HCT116 (cell line): Measurements from ENCODE around the gene CYP3A4. TPM values are rescaled to one million over a fixed set of nuclear protein-coding genes. Genes with fewer than 3 reads are reported as not detected.
"Not testable (repeated sequence)": the region's sequence is repeated elsewhere in the genome, so short reads cannot be mapped to it uniquely, and the experiment has no call there.

Experiments used
- ATAC-seq: fragments of 200-7000 bp; cut with Tn5 transposase; 2 replicates; pipeline ENCODE4 v1.9.1; 2020; ENCODE audit warnings: mild to moderate bottlenecking, moderate library complexity
- BruUV-seq: library from RNA; stranded (reverse); fragments of 400-500 nt; replicated peaks from 2 replicates; lab custom pipeline; 2021; lab: Mats Ljungman, UMichigan
- CTCF ChIA-PET: fragments of 300-600 bp; sonication (Branson Sonifier 250); formaldehyde crosslinking; loops from one replicate; lab custom pipeline; 2021; ENCODE audit warnings: antibody characterized with exemption; lab: Charles Lee
- POLR2A ChIA-PET: fragments of 300-600, 350-600 bp; sonication (Branson Sonifier 250); formaldehyde crosslinking; loops from one replicate; lab custom pipeline; 2021; ENCODE audit warnings: antibody characterized with exemption; lab: Charles Lee
- RAD21 ChIA-PET, 2 experiments: fragments of 300-600 bp; sonication (Branson Sonifier 250); formaldehyde crosslinking; loops; one replicate each; lab custom pipeline; 2023; ENCODE audit warnings: low total read pairs in 2 of 2; ENCODE audit not compliant: uncharacterized antibody in 2 of 2, unreplicated experiment in 2 of 2, low non-redundant PET in 1 of 2; lab: Charles Lee
- DNase-seq: peaks from one replicate; pipeline ENCODE4 v3.0.0-alpha.2; 2010; ENCODE audit warnings: low read depth, low spot score
- H2AFZ ChIP-seq: fragments of 200-600 bp; shearing (Covaris generic), sonication (generic); 2 replicates; pipeline ENCODE4 v1.6.1; 2017; ENCODE audit warnings: low read depth, mixed run types, mixed read lengths, antibody characterized with exemption, low read length; ENCODE audit not compliant: poor library complexity, severe bottlenecking
- H3K27ac ChIP-seq: 2 replicates; pipeline ENCODE4 v1.5.1; 2012; ENCODE audit warnings: low read depth, low read length
- H3K27me3 ChIP-seq: fragments of 200-600 bp; sonication (generic); 2 replicates; pipeline ENCODE4 v1.6.1; 2016; ENCODE audit warnings: mixed run types, low read length, mixed read lengths; ENCODE audit not compliant: insufficient read depth
- H3K36me3 ChIP-seq, 2 experiments: fragments of 200-500 bp in 1 of 2; fragments of 200-600 bp in 1 of 2; sonication (Bioruptor generic) in 1 of 2; sonication (generic) in 1 of 2; 2 replicates each; pipeline versions ENCODE4 v1.5.1 to v1.6.1; 2014 to 2016; ENCODE audit warnings: low read length in 2 of 2, inconsistent platforms in 1 of 2, mixed read lengths in 1 of 2, mixed run types in 1 of 2; ENCODE audit not compliant: insufficient read depth in 2 of 2, control insufficient read depth in 1 of 2
- H3K4me1 ChIP-seq, 2 experiments: fragments of 200-600 bp in 1 of 2; sonication (generic) in 1 of 2; 2 replicates each; pipeline versions ENCODE4 v1.5.1 to v1.6.1; 2012 to 2017; ENCODE audit warnings: low read length in 2 of 2, inconsistent platforms in 1 of 2, mild to moderate bottlenecking in 1 of 2, mixed read lengths in 1 of 2, mixed run types in 1 of 2, moderate library complexity in 1 of 2; ENCODE audit not compliant: insufficient read depth in 2 of 2, control insufficient read depth in 1 of 2
- H3K4me2 ChIP-seq: fragments of 200-600 bp; sonication (generic); 2 replicates; pipeline ENCODE4 v1.6.1; 2017; ENCODE audit warnings: mixed run types, low read length, mixed read lengths
- H3K4me3 ChIP-seq, 2 experiments: fragments of 200-600 bp in 1 of 2; sonication (generic) in 1 of 2; replicated peaks in 1 of 2; 2 replicates each; pipeline ENCODE4 v1.5.1; 2011 to 2016; ENCODE audit warnings: low read length in 2 of 2, control low read depth in 1 of 2, low read depth in 1 of 2, mild to moderate bottlenecking in 1 of 2, mixed read lengths in 1 of 2, mixed run types in 1 of 2
- H3K79me2 ChIP-seq: fragments of 200-600 bp; sonication (generic); 2 replicates; pipeline ENCODE4 v1.6.1; 2017; ENCODE audit warnings: mild to moderate bottlenecking, mixed run types, low read length, moderate library complexity, mixed read lengths; ENCODE audit not compliant: insufficient read depth
- H3K9ac ChIP-seq: fragments of 200-600 bp; sonication (generic); 2 replicates; pipeline ENCODE4 v1.6.1; 2016; ENCODE audit warnings: low read length, mixed read lengths
- H3K9me2 ChIP-seq: fragments of 200-600 bp; sonication (generic), shearing (Covaris generic); 2 replicates; pipeline ENCODE4 v1.6.1; 2017; ENCODE audit warnings: mixed run types, mild to moderate bottlenecking, moderate library complexity; ENCODE audit not compliant: insufficient read depth
- H3K9me3 ChIP-seq, 2 experiments: fragments of 200-500 bp in 1 of 2; fragments of 200-600 bp in 1 of 2; sonication (Bioruptor generic) in 1 of 2; sonication (generic) in 1 of 2; 2 replicates each; pipeline ENCODE4 v1.6.1; 2014 to 2017; ENCODE audit warnings: low read length in 2 of 2, mixed read lengths in 2 of 2, inconsistent platforms in 1 of 2, low read depth in 1 of 2, mild to moderate bottlenecking in 1 of 2, mixed run types in 1 of 2, moderate library complexity in 1 of 2; ENCODE audit not compliant: control insufficient read depth in 1 of 2, insufficient read depth in 1 of 2
- H4K20me1 ChIP-seq: fragments of 200-600 bp; sonication (generic), shearing (Covaris generic); 2 replicates; pipeline ENCODE4 v1.6.1; 2017; ENCODE audit warnings: mixed run types, mild to moderate bottlenecking, moderate library complexity; ENCODE audit not compliant: insufficient read depth
- EGR1 ChIP-seq: IDR thresholded peaks from 2 replicates; pipeline ENCODE4 v1.6.1; 2012; ENCODE audit warnings: low read depth
- EZH2 ChIP-seq: fragments of 200-600 bp; sonication (generic); IDR thresholded peaks from 2 replicates; pipeline ENCODE4 v1.6.1; 2017; ENCODE audit warnings: antibody characterized with exemption, mixed run types
- JUND ChIP-seq: IDR thresholded peaks from 2 replicates; pipeline ENCODE4 v1.6.1; 2012
- POLR2A ChIP-seq: IDR thresholded peaks from 2 replicates; pipeline ENCODE4 v1.7.0; 2011; ENCODE audit warnings: borderline replicate concordance; ENCODE audit not compliant: insufficient read depth, insufficient read length; ENCODE audit errors: extremely low read depth
- POLR2AphosphoS5 ChIP-seq: IDR thresholded peaks from 2 replicates; pipeline ENCODE4 v1.6.1; 2011; ENCODE audit warnings: mild to moderate bottlenecking, low read depth, low read length, moderate library complexity
- RAD21 ChIP-seq: IDR thresholded peaks from 2 replicates; pipeline ENCODE4 v1.6.1; 2012; ENCODE audit warnings: low read depth, mild to moderate bottlenecking
- SIN3A ChIP-seq: IDR thresholded peaks from 2 replicates; pipeline ENCODE4 v1.6.1; 2012; ENCODE audit warnings: low read depth
- SRF ChIP-seq: IDR thresholded peaks from 2 replicates; pipeline ENCODE4 v1.6.1; 2012; ENCODE audit warnings: low read depth
- TCF7L2 ChIP-seq: IDR thresholded peaks from 2 replicates; pipeline ENCODE4 v1.7.0; 2011; ENCODE audit warnings: borderline replicate concordance, inconsistent platforms; ENCODE audit not compliant: insufficient read depth, insufficient read length; ENCODE audit errors: extremely low read depth
- YY1 ChIP-seq: IDR thresholded peaks from 2 replicates; pipeline ENCODE4 v1.6.1; 2011; ENCODE audit warnings: low read length, low read depth, moderate library complexity, mild to moderate bottlenecking; ENCODE audit not compliant: insufficient replicate concordance; ENCODE audit errors: extremely low read depth
- ZNF274 ChIP-seq: fragments of 200-500 bp; sonication (Bioruptor generic); IDR thresholded peaks from 2 replicates; pipeline ENCODE4 v1.6.1; 2014; ENCODE audit warnings: mild to moderate bottlenecking, low read depth, low read length, inconsistent platforms
- intact Hi-C: fragments of 100-400 bp; cut with micrococcal nuclease; formaldehyde crosslinking; loops from 2 replicates; pipeline ENCODE4 v1.10.0; 2022
- total RNA-seq: library from RNA; stranded (reverse); gene quantifications from one replicate; pipeline ENCODE4 v1.2.1, GENCODE V29; 2021; ENCODE audit not compliant: unreplicated experiment
- TF ChIP-seq, protein P1 (sequence below): IDR thresholded peaks from 2 replicates; pipeline ENCODE4 v1.6.1; 2012; ENCODE audit warnings: low read depth
- TF ChIP-seq, protein P2 (sequence below): IDR thresholded peaks from 2 replicates; pipeline ENCODE4 v1.6.1; 2012
- TF ChIP-seq, protein P3 (sequence below), 3 experiments: fragments of 200-600 bp in 1 of 3; sonication (generic) in 1 of 3; IDR thresholded peaks in 2 of 3; conservative IDR thresholded peaks in 1 of 3; 2 replicates each; pipeline ENCODE4 v1.5.1; 2012 to 2017; ENCODE audit warnings: low read depth in 2 of 3, low read length in 2 of 3, antibody characterized with exemption in 1 of 3, borderline replicate concordance in 1 of 3, control low read depth in 1 of 3, mild to moderate bottlenecking in 1 of 3, mixed read lengths in 1 of 3, mixed run types in 1 of 3, moderate library complexity in 1 of 3; ENCODE audit not compliant: insufficient read depth in 1 of 3

CYP3A4 gene
- total RNA-seq, 1 experiment from 2014 or later = 0.25 TPM

DNA sequence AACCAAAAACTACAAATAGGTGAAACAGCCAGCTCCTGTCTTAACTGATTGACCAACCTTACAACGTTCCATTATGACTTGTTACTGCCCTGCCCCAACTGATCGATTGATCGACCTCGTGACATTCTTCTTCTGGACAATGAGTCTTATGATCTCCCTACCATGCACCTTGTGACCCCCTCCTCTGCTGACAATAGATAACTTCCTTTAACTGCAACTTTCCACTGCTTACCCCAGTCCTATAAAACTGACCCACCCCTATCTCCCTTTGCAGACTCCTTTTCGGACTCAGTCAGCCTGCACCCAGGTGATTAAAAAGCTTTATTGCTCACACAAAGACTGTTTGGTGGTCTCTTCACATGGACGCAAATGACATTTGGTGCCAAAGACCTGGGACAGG lies 60.8 kb downstream of the CYP3A4 start:
- H3K27ac ChIP-seq, POLR2A ChIA-PET, H2AFZ ChIP-seq, H3K4me1 ChIP-seq, RAD21 ChIA-PET, H3K36me3 ChIP-seq, H4K20me1 ChIP-seq, H3K79me2 ChIP-seq, H3K9me3 ChIP-seq, H3K4me2 ChIP-seq, CTCF ChIA-PET, H3K4me3 ChIP-seq, H3K27me3 ChIP-seq, H3K9ac ChIP-seq, ATAC-seq, BruUV-seq, DNase-seq, intact Hi-C loops, H3K9me2 ChIP-seq: not testable (repeated sequence)

DNA sequence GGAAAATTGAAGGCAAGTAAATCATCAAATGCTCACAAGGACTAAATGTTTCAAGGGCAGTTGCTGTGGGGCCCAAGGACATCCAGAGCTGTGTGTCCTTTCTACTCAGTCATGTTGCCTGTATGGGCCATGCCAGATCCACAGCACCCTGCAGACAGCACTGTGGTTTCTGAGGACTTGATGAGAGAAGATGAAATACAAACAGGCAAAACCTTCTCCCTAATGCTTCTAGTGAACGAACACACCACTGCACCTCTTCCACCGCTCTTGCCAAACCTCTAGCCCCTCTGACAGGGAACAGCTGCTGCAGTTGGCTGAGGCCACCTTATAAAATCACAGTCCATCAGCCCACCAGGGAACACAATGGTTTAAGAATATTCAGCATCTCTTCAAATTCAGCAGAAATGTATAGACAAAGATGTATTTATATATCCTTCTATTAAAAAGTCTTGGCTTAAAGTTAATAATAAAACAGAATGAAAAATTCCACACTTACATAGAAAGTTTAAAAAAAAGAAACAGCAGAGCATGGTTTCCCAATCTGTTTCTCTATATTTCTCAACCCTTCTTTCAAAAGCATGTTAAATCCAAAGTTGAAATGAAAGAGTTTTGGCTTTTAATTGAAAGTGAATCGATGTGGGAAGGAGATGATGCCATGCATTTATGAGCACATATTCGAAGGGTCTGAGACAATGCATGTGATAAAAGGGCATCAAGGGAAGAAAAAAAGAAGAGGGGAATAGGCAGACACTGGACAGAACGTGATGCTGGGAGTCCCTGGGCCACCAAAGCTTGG lies 63.0 kb downstream of the CYP3A4 start:
- no peak overlapping the region for H3K9ac ChIP-seq
- DNase-seq = no peak
- H3K9me2 ChIP-seq = no peaks in the 10 kb centered on the region
- H3K9me3 ChIP-seq = no peaks in the 10 kb centered on the region
- H3K27me3 ChIP-seq = no peaks in the 10 kb centered on the region
- H3K27ac ChIP-seq = no peak overlapping the region
- H3K4me3 ChIP-seq = no peak overlapping the region
- ChIA-PET POLR2A (no interaction called here), RAD21 (no interaction called here), CTCF (no interaction called here)
- H3K79me2 ChIP-seq = no peaks in the 10 kb centered on the region
- H3K4me1 ChIP-seq = no peaks in the 10 kb centered on the region
- no peak overlapping the region for H3K4me2 ChIP-seq
- no peak for ATAC-seq
- BruUV-seq = no TSS peak
- no peaks in the 10 kb centered on the region for H3K36me3 ChIP-seq
- H4K20me1 ChIP-seq = no peaks in the 10 kb centered on the region
- no peak overlapping the region for H2AFZ ChIP-seq
- intact Hi-C loops = no loop called here
- TF ChIP-seq, protein P1, sequence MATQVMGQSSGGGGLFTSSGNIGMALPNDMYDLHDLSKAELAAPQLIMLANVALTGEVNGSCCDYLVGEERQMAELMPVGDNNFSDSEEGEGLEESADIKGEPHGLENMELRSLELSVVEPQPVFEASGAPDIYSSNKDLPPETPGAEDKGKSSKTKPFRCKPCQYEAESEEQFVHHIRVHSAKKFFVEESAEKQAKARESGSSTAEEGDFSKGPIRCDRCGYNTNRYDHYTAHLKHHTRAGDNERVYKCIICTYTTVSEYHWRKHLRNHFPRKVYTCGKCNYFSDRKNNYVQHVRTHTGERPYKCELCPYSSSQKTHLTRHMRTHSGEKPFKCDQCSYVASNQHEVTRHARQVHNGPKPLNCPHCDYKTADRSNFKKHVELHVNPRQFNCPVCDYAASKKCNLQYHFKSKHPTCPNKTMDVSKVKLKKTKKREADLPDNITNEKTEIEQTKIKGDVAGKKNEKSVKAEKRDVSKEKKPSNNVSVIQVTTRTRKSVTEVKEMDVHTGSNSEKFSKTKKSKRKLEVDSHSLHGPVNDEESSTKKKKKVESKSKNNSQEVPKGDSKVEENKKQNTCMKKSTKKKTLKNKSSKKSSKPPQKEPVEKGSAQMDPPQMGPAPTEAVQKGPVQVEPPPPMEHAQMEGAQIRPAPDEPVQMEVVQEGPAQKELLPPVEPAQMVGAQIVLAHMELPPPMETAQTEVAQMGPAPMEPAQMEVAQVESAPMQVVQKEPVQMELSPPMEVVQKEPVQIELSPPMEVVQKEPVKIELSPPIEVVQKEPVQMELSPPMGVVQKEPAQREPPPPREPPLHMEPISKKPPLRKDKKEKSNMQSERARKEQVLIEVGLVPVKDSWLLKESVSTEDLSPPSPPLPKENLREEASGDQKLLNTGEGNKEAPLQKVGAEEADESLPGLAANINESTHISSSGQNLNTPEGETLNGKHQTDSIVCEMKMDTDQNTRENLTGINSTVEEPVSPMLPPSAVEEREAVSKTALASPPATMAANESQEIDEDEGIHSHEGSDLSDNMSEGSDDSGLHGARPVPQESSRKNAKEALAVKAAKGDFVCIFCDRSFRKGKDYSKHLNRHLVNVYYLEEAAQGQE = no peak
- TF ChIP-seq YY1 (no peak), SRF (no peak), JUND (no peak), ZNF274 (no peak), EZH2 (no peak), SIN3A (no peak), POLR2AphosphoS5 (no peak), RAD21 (no peak), TCF7L2 (no peak), EGR1 (no peak), POLR2A (no peak)
- TF ChIP-seq, protein P2, sequence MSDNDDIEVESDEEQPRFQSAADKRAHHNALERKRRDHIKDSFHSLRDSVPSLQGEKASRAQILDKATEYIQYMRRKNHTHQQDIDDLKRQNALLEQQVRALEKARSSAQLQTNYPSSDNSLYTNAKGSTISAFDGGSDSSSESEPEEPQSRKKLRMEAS = no peak
- TF ChIP-seq, protein P3, sequence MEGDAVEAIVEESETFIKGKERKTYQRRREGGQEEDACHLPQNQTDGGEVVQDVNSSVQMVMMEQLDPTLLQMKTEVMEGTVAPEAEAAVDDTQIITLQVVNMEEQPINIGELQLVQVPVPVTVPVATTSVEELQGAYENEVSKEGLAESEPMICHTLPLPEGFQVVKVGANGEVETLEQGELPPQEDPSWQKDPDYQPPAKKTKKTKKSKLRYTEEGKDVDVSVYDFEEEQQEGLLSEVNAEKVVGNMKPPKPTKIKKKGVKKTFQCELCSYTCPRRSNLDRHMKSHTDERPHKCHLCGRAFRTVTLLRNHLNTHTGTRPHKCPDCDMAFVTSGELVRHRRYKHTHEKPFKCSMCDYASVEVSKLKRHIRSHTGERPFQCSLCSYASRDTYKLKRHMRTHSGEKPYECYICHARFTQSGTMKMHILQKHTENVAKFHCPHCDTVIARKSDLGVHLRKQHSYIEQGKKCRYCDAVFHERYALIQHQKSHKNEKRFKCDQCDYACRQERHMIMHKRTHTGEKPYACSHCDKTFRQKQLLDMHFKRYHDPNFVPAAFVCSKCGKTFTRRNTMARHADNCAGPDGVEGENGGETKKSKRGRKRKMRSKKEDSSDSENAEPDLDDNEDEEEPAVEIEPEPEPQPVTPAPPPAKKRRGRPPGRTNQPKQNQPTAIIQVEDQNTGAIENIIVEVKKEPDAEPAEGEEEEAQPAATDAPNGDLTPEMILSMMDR (IDR thresholded peaks at IDR 0.05 in 2 of 3, conservative IDR thresholded peaks at IDR 0.05 in 1 of 3; ENCODE audit: borderline replicate concordance in 1 of 3, insufficient read depth in 1 of 3, low read depth in 2 of 3, low read length in 2 of 3) = no peak
